Activated naive CD4-positive, alpha-beta T cell treated with anti-CD3 and anti-CD28 coated beads, Interleukin-2, amount 50 U/mL, for 24 hours (primary cell): ENCODE results near the gene ANKRD49.
"Not testable (repeated sequence)": the region's sequence is repeated elsewhere in the genome, so short reads cannot be mapped to it uniquely, and the experiment has no call there.

ENCODE experiments used
- H3K27ac Mint-ChIP-seq: one replicate; pipeline ENCODE4 v1.8.0; 2021; ENCODE audit warnings: mild to moderate bottlenecking, mixed read lengths
- H3K27me3 Mint-ChIP-seq: one replicate; pipeline ENCODE4 v1.8.0; 2021; ENCODE audit warnings: mixed read lengths
- H3K36me3 Mint-ChIP-seq: one replicate; pipeline ENCODE4 v1.8.0; 2021; ENCODE audit warnings: mixed read lengths
- H3K4me1 Mint-ChIP-seq: one replicate; pipeline ENCODE4 v1.8.0; 2021; ENCODE audit warnings: mixed read lengths
- H3K4me3 Mint-ChIP-seq: one replicate; pipeline ENCODE4 v1.8.0; 2021; ENCODE audit warnings: mild to moderate bottlenecking, mixed read lengths
- H3K9me3 Mint-ChIP-seq: one replicate; pipeline ENCODE4 v1.8.0; 2021; ENCODE audit warnings: mixed read lengths

The ANKRD49 gene

DNA sequence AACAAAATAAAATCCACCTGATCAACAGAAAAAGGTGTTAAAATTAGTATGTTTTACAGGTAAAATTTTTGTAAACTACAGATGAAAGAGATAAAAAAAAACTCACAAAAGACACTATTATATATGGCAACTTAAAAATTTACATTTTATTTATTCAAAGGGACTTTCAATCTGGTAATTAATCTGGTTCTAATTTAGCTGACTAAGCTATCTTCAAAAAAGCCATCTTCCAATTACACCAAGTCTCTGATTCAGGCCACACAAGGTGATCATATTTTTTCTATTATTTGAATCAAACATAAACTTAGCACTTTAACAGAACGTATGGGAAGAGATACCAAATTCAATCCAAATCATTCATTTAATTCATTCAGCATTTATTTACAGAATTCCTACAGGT, 7.7 kb upstream of the ANKRD49 start:
- Mint-ChIP-seq H3K36me3 (peaks cover 47% of the 10 kb centered on the region), H3K4me1 (peaks cover 25% of the 10 kb centered on the region), H3K9me3 (no peaks in the 10 kb centered on the region), H3K4me3 (no peak overlapping the region), H3K27me3 (no peaks in the 10 kb centered on the region), H3K27ac (no peak overlapping the region)

DNA sequence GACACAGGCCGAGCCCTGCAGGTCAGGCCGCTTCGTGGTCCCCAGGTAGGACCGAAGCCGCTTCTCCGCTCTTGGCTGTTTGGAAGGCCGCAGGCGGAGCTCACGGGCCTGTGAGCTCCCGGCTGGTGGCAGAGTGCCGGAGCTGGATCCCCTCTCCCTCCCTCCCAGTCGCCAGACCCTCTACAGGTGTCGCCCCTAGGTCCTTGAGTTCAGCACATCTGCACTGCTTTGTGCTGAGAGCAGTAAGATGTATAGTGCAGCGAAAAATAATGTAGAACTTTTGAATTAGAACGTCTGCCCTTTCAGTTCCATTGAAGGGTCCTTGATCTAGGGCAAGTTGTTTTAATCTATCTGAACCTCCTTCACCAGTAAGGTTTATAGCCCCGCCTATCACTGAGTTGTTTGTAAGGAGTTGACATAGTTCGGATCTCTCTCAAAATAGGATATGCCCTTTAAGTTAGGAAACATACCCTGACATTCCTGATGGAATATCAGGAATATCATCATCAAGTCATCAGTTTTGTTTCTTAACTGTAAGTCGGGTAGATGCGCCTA, 419 bp downstream of the ANKRD49 start:
- no peaks in the 10 kb centered on the region for H3K9me3 Mint-ChIP-seq
- peaks cover 52% of the 10 kb centered on the region for H3K4me1 Mint-ChIP-seq
- peaks cover 16% of the 10 kb centered on the region for H3K36me3 Mint-ChIP-seq
- H3K4me3 Mint-ChIP-seq: peak overlapping the region; percentile 92
- peak overlapping the region; percentile 95 for H3K27ac Mint-ChIP-seq
- H3K27me3 Mint-ChIP-seq: no peaks in the 10 kb centered on the region

DNA sequence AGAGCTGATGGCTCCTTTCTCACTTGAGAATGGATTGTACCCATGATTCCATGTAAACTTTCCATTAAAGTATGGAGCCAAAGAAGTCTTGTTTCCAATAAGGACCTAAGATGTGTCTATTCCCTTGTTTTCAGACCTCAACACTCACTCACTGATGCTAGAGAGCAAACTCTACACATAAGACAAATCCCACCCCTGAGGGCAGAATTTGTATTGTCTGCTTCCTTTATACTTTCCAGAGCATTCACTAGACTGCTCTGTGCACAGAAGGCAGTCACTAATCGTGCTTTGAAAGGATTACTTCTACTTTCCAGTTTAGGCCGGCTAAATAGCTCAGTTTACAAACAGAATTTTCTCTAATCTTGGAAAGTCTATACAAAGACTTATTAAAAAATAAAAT, 6.4 kb downstream of the ANKRD49 start:
- H3K27ac Mint-ChIP-seq: no peak overlapping the region
- H3K27me3 Mint-ChIP-seq: no peaks in the 10 kb centered on the region
- peaks cover 25% of the 10 kb centered on the region for H3K4me1 Mint-ChIP-seq
- H3K4me3 Mint-ChIP-seq: no peak overlapping the region
- peaks cover 6% of the 10 kb centered on the region for H3K36me3 Mint-ChIP-seq
- H3K9me3 Mint-ChIP-seq: no peaks in the 10 kb centered on the region

DNA sequence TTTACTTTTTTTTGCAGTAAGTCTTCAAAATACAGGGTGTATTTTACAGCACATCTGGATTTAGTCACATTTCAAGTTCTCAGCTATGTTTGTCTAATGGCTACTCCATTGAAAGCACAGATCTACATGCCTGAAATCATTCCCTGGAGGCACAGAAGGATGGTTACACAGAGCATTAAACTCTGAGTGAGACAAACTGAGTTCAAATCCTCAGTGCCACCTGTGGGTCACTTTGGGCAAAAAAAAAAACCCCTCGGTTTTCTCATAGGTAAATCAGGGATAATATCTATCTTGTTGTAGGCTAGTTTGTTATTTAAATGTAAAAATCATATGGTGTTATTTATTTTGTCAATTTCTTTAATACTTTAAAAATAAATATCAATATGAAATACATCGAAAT, 7.7 kb downstream of the ANKRD49 start:
- Mint-ChIP-seq H3K36me3 (peaks cover 6% of the 10 kb centered on the region), H3K4me1 (peaks cover 11% of the 10 kb centered on the region), H3K27me3 (no peaks in the 10 kb centered on the region), H3K4me3 (no peak overlapping the region), H3K27ac (no peak overlapping the region), H3K9me3 (no peaks in the 10 kb centered on the region)

DNA sequence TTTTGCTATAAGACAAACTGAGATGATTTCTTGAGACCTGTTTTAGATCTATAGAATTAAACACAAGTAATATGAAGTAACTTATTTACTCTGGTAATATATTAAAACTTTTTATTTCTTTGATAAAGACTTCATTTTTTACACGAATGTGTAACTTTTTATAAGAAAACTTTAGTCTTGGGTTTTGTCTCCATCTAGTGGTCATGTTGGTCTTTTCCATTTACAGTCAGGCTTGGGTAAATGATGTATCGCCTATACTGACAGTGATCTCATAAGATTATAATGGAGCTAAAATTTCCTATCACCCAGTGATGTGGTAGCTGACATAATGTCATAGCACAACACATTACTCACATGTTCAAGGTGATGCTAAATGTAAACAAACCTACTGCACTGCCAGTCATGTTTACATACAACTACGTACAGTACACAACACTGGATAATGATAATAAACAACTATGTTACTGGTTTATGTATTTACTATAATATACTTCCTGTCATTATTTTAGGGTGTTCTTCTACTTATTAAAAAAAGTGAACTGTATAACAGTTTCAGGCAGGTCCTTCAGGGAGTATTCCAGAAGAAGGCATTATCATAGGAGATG, 11.0 kb downstream of the ANKRD49 start:
- H3K4me1 Mint-ChIP-seq: no peaks in the 10 kb centered on the region
- H3K36me3 Mint-ChIP-seq: no peaks in the 10 kb centered on the region
- H3K4me3 Mint-ChIP-seq: no peak overlapping the region
- H3K9me3 Mint-ChIP-seq: no peaks in the 10 kb centered on the region
- no peaks in the 10 kb centered on the region for H3K27me3 Mint-ChIP-seq
- no peak overlapping the region for H3K27ac Mint-ChIP-seq

DNA sequence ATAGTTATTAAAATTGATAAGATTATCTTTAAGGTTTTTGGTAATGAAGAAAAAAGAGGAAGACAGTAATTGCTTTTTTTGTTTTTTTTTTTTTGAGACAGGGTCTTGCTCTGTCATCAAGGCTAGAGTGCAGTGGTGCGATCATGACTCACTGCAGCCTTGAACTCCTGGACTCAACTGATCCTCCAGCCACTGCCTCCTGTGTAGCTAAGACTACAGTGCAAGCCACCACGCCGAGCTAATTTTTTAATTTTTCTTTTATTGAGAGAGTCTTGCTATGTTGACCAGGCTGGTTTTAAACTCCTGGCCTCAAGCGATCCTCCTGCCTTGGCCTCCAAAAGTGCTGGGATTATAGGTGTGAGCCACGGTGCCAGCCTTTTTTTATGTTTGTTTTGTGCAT, 12.7 kb downstream of the ANKRD49 start:
- H3K36me3 Mint-ChIP-seq, H3K4me3 Mint-ChIP-seq, H3K9me3 Mint-ChIP-seq, H3K27ac Mint-ChIP-seq, H3K4me1 Mint-ChIP-seq, H3K27me3 Mint-ChIP-seq: not testable (repeated sequence)

DNA sequence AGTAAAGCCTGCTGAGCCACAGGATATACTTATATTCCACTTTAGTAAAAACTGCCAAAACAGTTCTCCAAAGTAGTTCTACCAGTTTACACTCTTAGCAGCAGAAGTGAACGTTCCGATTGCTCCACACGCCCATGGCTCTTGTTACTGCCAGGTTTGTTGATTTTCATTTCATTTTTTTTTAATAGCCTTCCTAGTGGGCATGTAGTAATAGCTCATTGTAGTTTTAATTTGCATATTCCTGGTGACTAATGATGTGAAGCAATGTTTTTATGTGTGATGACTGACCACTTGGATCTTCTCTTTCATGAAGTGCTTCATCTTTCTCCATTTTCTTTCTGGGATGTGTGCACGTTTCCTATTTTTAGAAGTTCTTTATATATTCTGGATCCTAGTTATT, 13.7 kb downstream of the ANKRD49 start:
- Mint-ChIP-seq H3K9me3 (no peaks in the 10 kb centered on the region), H3K4me1 (peaks cover 6% of the 10 kb centered on the region), H3K4me3 (no peak overlapping the region), H3K36me3 (no peaks in the 10 kb centered on the region), H3K27me3 (peaks cover 12% of the 10 kb centered on the region), H3K27ac (no peak overlapping the region)

DNA sequence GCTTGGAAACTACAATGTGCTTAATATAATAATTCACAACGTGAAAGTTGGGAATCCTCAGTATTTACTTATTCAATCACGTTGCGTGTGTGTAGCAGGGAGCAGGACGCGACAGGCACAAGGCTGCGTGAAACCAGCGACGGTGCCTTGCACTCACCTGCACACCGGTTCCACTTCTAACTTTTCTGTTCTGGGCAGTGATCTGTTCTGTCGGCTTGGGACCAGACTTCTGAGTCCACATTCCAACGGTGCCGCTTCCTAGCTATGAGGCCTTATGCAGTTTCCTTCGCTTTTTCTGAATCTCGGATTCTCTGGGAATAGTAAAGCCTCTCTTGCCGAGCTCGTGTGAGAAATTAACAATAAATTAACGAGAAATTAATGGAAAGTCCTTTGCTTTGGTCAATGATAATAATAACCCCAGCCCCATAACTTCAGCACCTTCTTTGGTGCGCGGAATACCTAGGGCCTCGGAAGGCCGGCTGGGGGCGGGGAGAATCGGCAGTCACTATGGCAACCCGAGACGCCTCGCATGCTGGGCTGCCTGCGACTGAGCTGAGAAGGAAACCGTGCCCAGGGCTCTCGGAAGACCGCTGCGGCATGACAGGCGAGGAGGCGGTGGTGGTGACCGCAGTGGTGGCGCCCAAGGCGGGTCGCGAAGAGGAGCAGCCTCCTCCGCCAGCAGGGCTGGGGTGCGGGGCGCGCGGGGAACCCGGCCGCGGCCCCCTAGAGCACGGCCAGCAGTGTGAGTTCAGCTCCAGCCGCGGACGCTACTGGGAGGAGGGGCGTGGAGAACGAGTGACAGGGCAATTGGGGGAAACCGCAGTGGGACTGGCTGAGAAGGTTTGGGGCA, 18.4 kb downstream of the ANKRD49 start, which contains the start of gene C11orf97:
Gene C11orf97, plus strand, starts transcription at position 530 of the 850 bp plus-strand sequence. Its CDS starts 68 bp downstream, at position 598.
- H3K36me3 Mint-ChIP-seq: no peaks in the 10 kb centered on the region

DNA sequence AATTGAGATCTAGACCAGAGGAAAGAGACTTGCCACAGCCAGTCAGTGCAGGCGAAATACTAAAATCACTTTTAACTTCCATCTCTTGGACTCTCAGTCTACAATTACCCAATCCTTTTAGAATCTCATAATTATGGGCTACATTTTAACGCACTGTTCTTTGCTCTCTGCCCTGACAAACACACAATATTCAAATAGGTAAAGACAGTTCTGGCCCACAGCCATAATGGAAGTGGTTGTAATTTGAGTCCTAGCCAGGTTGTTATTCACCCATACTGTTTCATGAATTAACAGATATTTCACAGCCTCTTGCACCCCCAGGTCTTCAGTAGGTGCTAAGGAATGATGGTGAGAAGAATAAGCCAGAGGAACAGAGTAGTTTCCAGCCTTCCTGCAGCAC, 19.3 kb downstream of the ANKRD49 start:
- Mint-ChIP-seq H3K9me3 (no peaks in the 10 kb centered on the region), H3K36me3 (no peaks in the 10 kb centered on the region), H3K27me3 (peaks cover 21% of the 10 kb centered on the region), H3K27ac (no peak overlapping the region), H3K4me1 (peaks cover 14% of the 10 kb centered on the region), H3K4me3 (peak overlapping the region; percentile 76)

More for the DNA sequence above, 18.4 kb downstream of the ANKRD49 start, which contains the start of gene C11orf97:
- Mint-ChIP-seq H3K4me3 (peak within 1 kb of the TSS; percentile 76), H3K27ac (no peak within 1 kb of the TSS), H3K27me3 (peaks cover 21% of the 10 kb centered on the region), H3K4me1 (peaks cover 14% of the 10 kb centered on the region), H3K9me3 (no peaks in the 10 kb centered on the region)

DNA sequence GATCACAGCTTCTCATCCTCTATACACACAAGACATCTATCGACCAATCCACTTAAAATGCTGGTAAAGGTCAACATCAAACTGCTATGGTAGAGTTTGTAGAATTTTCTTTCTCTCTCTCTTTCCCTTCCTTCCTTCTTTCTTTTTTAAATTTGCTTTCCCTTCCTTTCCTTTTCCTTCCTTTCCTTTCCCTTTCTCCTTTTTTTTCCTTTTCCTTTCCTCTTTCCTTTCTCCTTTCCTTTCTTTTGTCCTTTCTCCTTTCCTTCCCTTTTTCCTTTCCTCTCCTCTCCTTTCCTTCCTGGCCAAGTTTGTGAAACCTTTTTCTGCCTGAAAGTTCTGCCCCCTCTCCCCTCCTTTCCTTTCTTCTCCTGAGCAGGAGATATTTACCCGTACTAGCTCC, 21.6 kb downstream of the ANKRD49 start:
- H3K9me3 Mint-ChIP-seq: no peaks in the 10 kb centered on the region
- H3K4me1 Mint-ChIP-seq: peaks cover 14% of the 10 kb centered on the region
- no peak overlapping the region for H3K4me3 Mint-ChIP-seq
- H3K27me3 Mint-ChIP-seq: peaks cover 21% of the 10 kb centered on the region
- H3K27ac Mint-ChIP-seq: no peak overlapping the region
- no peaks in the 10 kb centered on the region for H3K36me3 Mint-ChIP-seq

DNA sequence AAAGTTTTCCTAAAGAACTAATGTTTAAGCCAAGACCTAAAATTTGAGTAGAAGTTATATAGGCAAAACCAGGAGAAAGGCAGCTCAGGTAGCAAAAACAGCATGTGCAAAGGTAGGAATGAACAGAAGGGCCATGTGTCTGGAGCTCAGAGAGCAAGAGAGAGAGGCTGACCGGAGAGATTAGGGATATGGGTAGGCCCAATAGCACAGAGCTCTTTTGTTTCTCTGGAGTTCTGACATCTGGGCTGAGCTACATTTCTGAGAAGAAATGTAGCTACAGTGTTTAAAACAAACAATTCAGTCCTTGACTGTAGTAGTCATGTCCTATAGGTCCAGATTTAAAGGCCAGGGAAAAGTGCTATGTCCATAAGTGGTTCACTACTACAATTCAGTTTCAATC, 22.9 kb downstream of the ANKRD49 start:
- H3K9me3 Mint-ChIP-seq: no peaks in the 10 kb centered on the region
- peaks cover 14% of the 10 kb centered on the region for H3K4me1 Mint-ChIP-seq
- no peaks in the 10 kb centered on the region for H3K36me3 Mint-ChIP-seq
- no peak overlapping the region for H3K4me3 Mint-ChIP-seq
- H3K27me3 Mint-ChIP-seq: peaks cover 15% of the 10 kb centered on the region
- H3K27ac Mint-ChIP-seq: no peak overlapping the region

DNA sequence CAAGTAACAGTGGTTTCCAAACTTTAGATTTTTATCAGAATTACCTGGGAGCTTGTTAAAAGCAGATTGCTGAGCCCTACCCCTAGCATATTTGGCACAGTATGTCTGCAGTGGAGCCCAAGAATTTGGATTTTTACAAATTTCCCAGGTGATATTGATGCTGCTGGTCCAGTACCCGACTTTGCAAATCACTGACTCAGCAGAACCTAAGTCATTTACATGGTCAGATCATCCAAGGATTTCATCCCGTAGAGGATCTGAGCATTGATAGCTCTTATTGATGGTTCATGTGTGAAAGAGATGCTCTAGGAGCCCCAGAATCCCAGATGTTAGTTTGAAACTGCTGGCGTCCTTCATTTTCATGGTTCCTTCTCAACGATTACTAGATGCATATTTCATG, 24.5 kb downstream of the ANKRD49 start:
- Mint-ChIP-seq H3K27me3 (peaks cover 8% of the 10 kb centered on the region), H3K27ac (no peak overlapping the region), H3K36me3 (no peaks in the 10 kb centered on the region), H3K9me3 (no peaks in the 10 kb centered on the region), H3K4me1 (peaks cover 1% of the 10 kb centered on the region), H3K4me3 (no peak overlapping the region)

DNA sequence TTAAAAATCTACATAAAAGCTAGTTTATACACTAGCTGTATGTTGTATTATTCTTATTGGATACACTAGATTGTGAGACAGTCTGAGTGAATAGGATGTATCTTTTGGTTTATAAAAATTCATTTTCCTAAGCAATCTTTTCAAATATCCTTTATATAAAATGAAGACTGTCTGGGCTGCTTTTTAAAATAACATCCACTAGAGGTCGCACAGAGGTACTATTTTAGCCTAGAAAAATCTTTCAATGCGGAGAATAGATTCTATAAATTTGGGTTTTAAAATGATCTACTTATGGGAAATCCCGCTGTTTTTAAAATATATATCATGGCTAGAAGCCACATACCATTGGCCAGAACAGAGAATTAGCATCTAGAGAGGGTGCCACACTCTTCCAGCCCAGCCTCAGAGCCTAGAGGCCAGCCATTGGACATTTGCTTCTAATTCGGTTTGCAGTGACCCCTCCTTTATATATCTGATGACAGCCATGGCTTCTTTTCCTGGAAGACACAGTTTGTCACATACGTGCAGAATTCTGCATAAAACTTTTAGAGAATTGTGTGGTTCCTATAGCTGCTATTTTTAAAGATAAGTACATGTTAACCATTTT, 25.8 kb downstream of the ANKRD49 start:
- Mint-ChIP-seq H3K27ac (no peak overlapping the region), H3K4me3 (no peak overlapping the region), H3K36me3 (no peaks in the 10 kb centered on the region), H3K4me1 (no peaks in the 10 kb centered on the region), H3K27me3 (peaks cover 8% of the 10 kb centered on the region), H3K9me3 (no peaks in the 10 kb centered on the region)

DNA sequence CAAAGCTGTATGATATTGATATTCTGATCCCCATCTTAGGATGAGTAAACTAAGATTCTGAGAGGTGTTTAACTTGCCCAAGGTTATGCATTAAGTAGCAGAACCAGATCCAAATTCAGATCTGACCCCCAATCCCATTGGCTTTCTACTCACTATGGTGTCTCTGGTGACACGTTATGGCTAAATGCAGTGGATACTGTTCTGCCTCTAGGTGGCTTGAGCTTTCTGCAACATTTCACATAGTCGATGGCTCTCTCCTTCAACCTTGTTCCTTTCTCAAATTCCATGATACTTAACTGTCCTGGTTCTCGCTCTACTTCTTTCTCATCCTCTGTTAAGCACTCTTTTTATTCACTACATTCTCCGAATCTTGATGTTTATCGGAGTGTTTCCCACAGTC, 27.9 kb downstream of the ANKRD49 start:
- H3K9me3 Mint-ChIP-seq: no peaks in the 10 kb centered on the region

DNA sequence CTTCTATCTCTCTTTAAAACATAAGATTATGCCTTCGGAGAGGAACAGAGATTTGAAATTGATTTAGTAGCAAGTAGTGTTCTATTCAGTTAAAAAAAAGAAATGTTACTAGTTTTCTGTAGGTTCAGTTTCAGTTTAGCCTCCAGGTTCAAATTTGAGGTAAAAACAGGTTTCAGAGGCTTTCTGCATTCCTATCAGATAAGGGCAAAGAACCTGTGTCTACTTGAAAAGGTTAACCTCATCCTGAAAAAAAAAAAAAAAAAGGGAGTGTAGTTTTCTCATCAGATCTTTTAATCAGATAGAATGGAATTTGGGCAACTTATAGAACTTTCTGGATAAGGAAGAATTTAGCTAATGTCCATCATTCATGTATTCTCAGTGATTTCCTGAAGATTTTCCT, 30.6 kb downstream of the ANKRD49 start:
- Mint-ChIP-seq H3K9me3 (no peaks in the 10 kb centered on the region), H3K27ac (no peak overlapping the region), H3K27me3 (peaks cover 6% of the 10 kb centered on the region), H3K4me3 (no peak overlapping the region), H3K4me1 (no peaks in the 10 kb centered on the region), H3K36me3 (no peaks in the 10 kb centered on the region)

More for the DNA sequence above, 27.9 kb downstream of the ANKRD49 start:
- Mint-ChIP-seq H3K36me3 (no peaks in the 10 kb centered on the region), H3K27ac (no peak overlapping the region), H3K27me3 (peaks cover 3% of the 10 kb centered on the region), H3K4me3 (no peak overlapping the region), H3K4me1 (no peaks in the 10 kb centered on the region)
